ENCODE results near the gene PARP9. TPM values are rescaled to one million over a fixed set of nuclear protein-coding genes. Genes with fewer than 3 reads are reported as not detected.

Gene PARP9
- total and polyA plus RNA-seq, 12 donors, result 20.8 to 70.5 (median 40.7) TPM

- 92 to 95% (median 94%) methylated on average over 1 of the region's 1 CpG for WGBS, 4 donors
- H3K4me1 ChIP-seq (replicated peaks in 1 of 2), result no peaks in the 10 kb centered on the region
- intact Hi-C loops (cut with DNase I), result no loop called here
- DNase-seq, result no peak
- no peak for TF ChIP-seq POLR2A (IDR thresholded peaks at IDR 0.05)
- TF ChIP-seq CTCF (IDR thresholded peaks at IDR 0.05), result no peak
- H3K9me3 ChIP-seq (replicated peaks in 1 of 3), result no peaks in the 10 kb centered on the region
- no peak overlapping the region for H3K4me3 ChIP-seq
- H3K27me3 ChIP-seq, result no peaks in the 10 kb centered on the region
- no peaks in the 10 kb centered on the region for H3K36me3 ChIP-seq (replicated peaks in 1 of 2)
- no peak overlapping the region for H3K27ac ChIP-seq
These were observed 44.8 kb upstream of the PARP9 start for GRCh38 chr3:122608916-122609315.

- Histone ChIP-seq H3K9me3 (replicated peaks in 1 of 3) (no peaks in the 10 kb centered on the region), H3K27me3 (no peaks in the 10 kb centered on the region), H3K4me1 (replicated peaks in 1 of 2) (no peaks in the 10 kb centered on the region), H3K4me3 (no peak overlapping the region), H3K27ac (no peak overlapping the region), H3K36me3 (replicated peaks in 1 of 2) (no peaks in the 10 kb centered on the region)
- no peak for DNase-seq
- 64 to 80% (median 77%) methylated on average over 4 of the region's 4 CpGs for WGBS, 4 donors
- intact Hi-C loops (cut with DNase I), result no loop called here
- TF ChIP-seq CTCF (IDR thresholded peaks at IDR 0.05), result no peak
- TF ChIP-seq POLR2A (IDR thresholded peaks at IDR 0.05), result no peak
These were observed 42.2 kb upstream of the PARP9 start for GRCh38 chr3:122606330-122606729.

- H3K4me1 ChIP-seq (replicated peaks in 1 of 2), result no peaks in the 10 kb centered on the region
- 67 to 78% (median 74%) methylated on average over 2 of the region's 2 CpGs for WGBS, 4 donors
- H3K27me3 ChIP-seq, result no peaks in the 10 kb centered on the region
- no peak overlapping the region for H3K4me3 ChIP-seq
- H3K36me3 ChIP-seq (replicated peaks in 1 of 2), result no peaks in the 10 kb centered on the region
- H3K27ac ChIP-seq, result no peak overlapping the region
- DNase-seq, result no peak
- TF ChIP-seq POLR2A (IDR thresholded peaks at IDR 0.05) (no peak), CTCF (IDR thresholded peaks at IDR 0.05) (no peak)
- intact Hi-C loops (cut with DNase I), result no loop called here
- no peaks in the 10 kb centered on the region for H3K9me3 ChIP-seq (replicated peaks in 1 of 3)
These were observed 39.0 kb upstream of the PARP9 start for GRCh38 chr3:122603056-122603455.

GRCh38 chr3:122602011-122602710 lies 38.1 kb upstream of the PARP9 start:
- DNase-seq, result no peak
- Histone ChIP-seq H3K4me3 (no peak overlapping the region), H3K4me1 (replicated peaks in 1 of 2) (no peaks in the 10 kb centered on the region), H3K27me3 (no peaks in the 10 kb centered on the region), H3K9me3 (replicated peaks in 1 of 3) (no peaks in the 10 kb centered on the region), H3K36me3 (replicated peaks in 1 of 2) (no peaks in the 10 kb centered on the region), H3K27ac (no peak overlapping the region)
- intact Hi-C loops (cut with DNase I), result no loop called here
- 41 to 65% (median 53%) methylated on average over 5 of the region's 5 CpGs for WGBS, 4 donors
- TF ChIP-seq POLR2A (IDR thresholded peaks at IDR 0.05), result no peak
- TF ChIP-seq CTCF (IDR thresholded peaks at IDR 0.05), result no peak
